HepG2 (cell line): ENCODE results near the gene PRKN.

Experiments
- BORCS8-MEF2B ChIP-seq: sonication (generic); formaldehyde crosslinking; IDR thresholded peaks from 2 replicates; pipeline ENCODE4 v1.8.0; 2022; ENCODE audit warnings: mild to moderate bottlenecking, missing genetic modification reagents
- HCFC1 ChIP-seq: fragments of 150-350 bp; IDR thresholded peaks from 2 replicates; pipeline ENCODE4 v1.6.1; 2014; ENCODE audit warnings: low read depth, low read length
- HDAC6 ChIP-seq: fragments of 200-600 bp; sonication (generic); IDR thresholded peaks from 2 replicates; pipeline ENCODE4 v1.7.0; 2017; ENCODE audit warnings: mild to moderate bottlenecking, antibody characterized with exemption, low read length, low read depth
- IRF9 ChIP-seq: sonication (generic); formaldehyde crosslinking; IDR thresholded peaks from 2 replicates; pipeline ENCODE4 v1.8.0; 2022; ENCODE audit warnings: missing genetic modification reagents, mild to moderate bottlenecking, borderline replicate concordance
- SCMH1 ChIP-seq: sonication (generic); formaldehyde crosslinking; IDR thresholded peaks from 2 replicates; pipeline ENCODE4 v1.9.0; 2021; ENCODE audit warnings: missing genetic modification reagents, mild to moderate bottlenecking, borderline replicate concordance
- SIN3A ChIP-seq: IDR thresholded peaks from 2 replicates; pipeline ENCODE4 v1.6.1; 2011; ENCODE audit warnings: low read depth, mild to moderate bottlenecking, control low read depth, low read length, borderline replicate concordance
- TARDBP ChIP-seq: sonication (generic); formaldehyde crosslinking; IDR thresholded peaks from 2 replicates; pipeline ENCODE4 v1.8.0; 2022; ENCODE audit warnings: mild to moderate bottlenecking, missing genetic modification reagents
- ZFY ChIP-seq: sonication (generic); formaldehyde crosslinking; IDR thresholded peaks from 2 replicates; pipeline ENCODE4 v1.4.0; 2020; ENCODE audit warnings: missing genetic modification reagents
- ZNF337 ChIP-seq: sonication (generic); formaldehyde crosslinking; IDR thresholded peaks from 2 replicates; pipeline ENCODE4 v1.5.1; 2020; ENCODE audit warnings: missing genetic modification reagents, low read depth, mild to moderate bottlenecking, borderline replicate concordance
- ZNF557 ChIP-seq: sonication (generic); formaldehyde crosslinking; IDR thresholded peaks from 2 replicates; pipeline ENCODE4 v1.4.0; 2020; ENCODE audit warnings: missing genetic modification reagents
- ZSCAN9 ChIP-seq: IDR thresholded peaks from 2 replicates; pipeline ENCODE4 v1.6.1; 2016; ENCODE audit warnings: borderline replicate concordance
- TF ChIP-seq, protein P1 (sequence below): sonication (generic); formaldehyde crosslinking; IDR thresholded peaks from 2 replicates; pipeline ENCODE4 v1.5.0; 2020; ENCODE audit warnings: mild to moderate bottlenecking, missing genetic modification reagents, moderate library complexity
- TF ChIP-seq, protein P2 (sequence below): sonication (generic); formaldehyde crosslinking; IDR thresholded peaks from 2 replicates; pipeline ENCODE4 v1.5.1; 2020; ENCODE audit warnings: missing genetic modification reagents, mild to moderate bottlenecking, borderline replicate concordance

DNA sequence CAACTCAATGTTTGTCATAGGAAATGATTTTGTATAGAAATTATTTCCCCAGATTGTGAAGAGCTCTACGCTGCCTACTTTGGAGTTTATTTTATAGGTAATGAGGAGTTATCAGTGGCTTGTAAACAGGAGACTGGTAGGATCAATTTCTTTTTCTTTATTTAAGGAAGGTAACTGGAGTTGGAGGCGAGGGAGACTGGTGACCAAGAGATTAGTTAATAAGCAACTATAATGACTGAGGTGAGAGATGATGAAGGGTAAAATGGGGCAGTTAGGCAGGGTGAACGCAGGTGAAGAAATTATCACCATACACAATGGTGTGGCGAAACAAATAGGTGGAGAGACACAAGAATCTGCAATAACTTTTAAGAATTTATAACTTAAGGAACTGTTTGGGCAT is 100.2 kb downstream of the PRKN start:
- TF ChIP-seq, protein P1, sequence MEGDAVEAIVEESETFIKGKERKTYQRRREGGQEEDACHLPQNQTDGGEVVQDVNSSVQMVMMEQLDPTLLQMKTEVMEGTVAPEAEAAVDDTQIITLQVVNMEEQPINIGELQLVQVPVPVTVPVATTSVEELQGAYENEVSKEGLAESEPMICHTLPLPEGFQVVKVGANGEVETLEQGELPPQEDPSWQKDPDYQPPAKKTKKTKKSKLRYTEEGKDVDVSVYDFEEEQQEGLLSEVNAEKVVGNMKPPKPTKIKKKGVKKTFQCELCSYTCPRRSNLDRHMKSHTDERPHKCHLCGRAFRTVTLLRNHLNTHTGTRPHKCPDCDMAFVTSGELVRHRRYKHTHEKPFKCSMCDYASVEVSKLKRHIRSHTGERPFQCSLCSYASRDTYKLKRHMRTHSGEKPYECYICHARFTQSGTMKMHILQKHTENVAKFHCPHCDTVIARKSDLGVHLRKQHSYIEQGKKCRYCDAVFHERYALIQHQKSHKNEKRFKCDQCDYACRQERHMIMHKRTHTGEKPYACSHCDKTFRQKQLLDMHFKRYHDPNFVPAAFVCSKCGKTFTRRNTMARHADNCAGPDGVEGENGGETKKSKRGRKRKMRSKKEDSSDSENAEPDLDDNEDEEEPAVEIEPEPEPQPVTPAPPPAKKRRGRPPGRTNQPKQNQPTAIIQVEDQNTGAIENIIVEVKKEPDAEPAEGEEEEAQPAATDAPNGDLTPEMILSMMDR = no peak
- TF ChIP-seq BORCS8-MEF2B (no peak), ZNF337 (CRISPR knock-in tag) (no peak), HDAC6 (no peak), IRF9 (CRISPR knock-in tag) (no peak), SCMH1 (CRISPR knock-in tag) (no peak), ZFY (no peak), ZNF557 (CRISPR knock-in tag) (no peak), HCFC1 (no peak), ZSCAN9 (CRISPR knock-in tag) (no peak), TARDBP (CRISPR knock-in tag) (no peak), SIN3A (no peak)
- TF ChIP-seq, protein P2, sequence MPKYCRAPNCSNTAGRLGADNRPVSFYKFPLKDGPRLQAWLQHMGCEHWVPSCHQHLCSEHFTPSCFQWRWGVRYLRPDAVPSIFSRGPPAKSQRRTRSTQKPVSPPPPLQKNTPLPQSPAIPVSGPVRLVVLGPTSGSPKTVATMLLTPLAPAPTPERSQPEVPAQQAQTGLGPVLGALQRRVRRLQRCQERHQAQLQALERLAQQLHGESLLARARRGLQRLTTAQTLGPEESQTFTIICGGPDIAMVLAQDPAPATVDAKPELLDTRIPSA = no peak
